Panc1 (cell line): ENCODE results near the gene ZNF407.

Experiments
- CTCF ChIP-seq: fragments of 450-650 bp; IDR thresholded peaks from 2 replicates; pipeline ENCODE4 v1.5.1; 2017; ENCODE audit warnings: mild to moderate bottlenecking
- POLR2AphosphoS5 ChIP-seq: IDR thresholded peaks from 2 replicates; pipeline ENCODE4 v1.6.1; 2012; ENCODE audit warnings: mild to moderate bottlenecking, low read depth, low read length, moderate library complexity
- SIN3A ChIP-seq: IDR thresholded peaks from 2 replicates; pipeline ENCODE4 v1.6.1; 2012; ENCODE audit warnings: low read depth, mild to moderate bottlenecking, low read length, moderate library complexity, borderline replicate concordance; ENCODE audit not compliant: insufficient read depth

- no peak for TF ChIP-seq CTCF
- no peak for TF ChIP-seq POLR2AphosphoS5
- TF ChIP-seq SIN3A = no peak
Observed at GRCh38 chr18:75003039-75003438, 405.4 kb downstream of the ZNF407 start.
